Esophagus mucosa (tissue), 1 donor: ENCODE results near the gene MSMP. TPM values are rescaled to one million over a fixed set of nuclear protein-coding genes. Genes with fewer than 3 reads are reported as not detected.

ENCODE experiments used
- ATAC-seq: fragments of 200-7000 bp; cut with Tn5 transposase; one replicate; pipeline ENCODE4 v1.9.1; 2020
- total RNA-seq: library from RNA; stranded (reverse); gene quantifications from one replicate; pipeline ENCODE4 v1.2.4, GENCODE V29; 2023
- donor health status: DM: yes; HTN: yes; CAD: no.

The MSMP gene
- total RNA-seq, result not detected

DNA sequence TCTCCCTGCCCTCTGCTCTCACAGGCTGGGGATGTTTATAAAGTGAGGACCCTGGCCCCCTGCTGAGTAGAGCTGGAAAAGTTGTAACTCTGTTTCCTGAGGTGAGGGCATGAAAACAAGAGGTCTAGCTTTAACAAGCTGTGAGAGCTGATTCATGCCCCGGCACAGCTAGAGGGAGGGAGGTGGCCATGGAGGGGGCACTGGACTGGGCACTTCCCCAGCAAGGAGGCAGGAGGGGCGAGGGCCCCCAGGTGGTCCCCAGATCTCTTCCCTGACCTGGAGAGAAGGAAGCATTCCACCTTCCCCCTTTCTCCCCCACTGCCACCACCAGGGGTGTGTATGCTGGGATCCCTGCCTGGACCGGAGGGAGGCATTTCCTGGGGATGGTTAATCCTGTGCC is at the start of gene MSMP:
TSS of gene MSMP (minus strand) at position 13 of the 400 bp plus-strand sequence. CDS start 147 bp downstream, outside the sequence.
- no peak for ATAC-seq

GRCh38 chr9:35801328-35802128 is 47.5 kb upstream of the MSMP start:
- no peak for ATAC-seq

DNA sequence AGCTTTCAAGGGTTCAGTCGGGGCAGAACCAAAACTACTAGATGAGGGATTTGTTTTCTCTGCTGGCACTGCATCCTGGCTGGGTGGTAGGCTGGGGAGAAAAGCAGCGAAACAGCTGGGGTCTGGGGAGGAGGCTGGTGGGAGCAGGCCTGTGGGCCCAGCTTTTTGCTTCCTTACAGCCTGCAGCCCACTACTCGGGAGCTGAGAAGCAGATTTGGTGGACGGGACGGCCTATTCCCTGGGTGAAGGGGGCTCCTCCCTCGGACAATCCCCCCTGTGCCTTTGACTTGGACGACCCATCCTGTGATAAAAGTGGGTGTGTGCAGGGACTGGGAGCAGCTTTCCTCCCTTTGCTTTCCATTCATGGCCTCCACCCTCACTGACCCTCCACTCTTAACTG is 46.5 kb upstream of the MSMP start:
- no peak for ATAC-seq

DNA sequence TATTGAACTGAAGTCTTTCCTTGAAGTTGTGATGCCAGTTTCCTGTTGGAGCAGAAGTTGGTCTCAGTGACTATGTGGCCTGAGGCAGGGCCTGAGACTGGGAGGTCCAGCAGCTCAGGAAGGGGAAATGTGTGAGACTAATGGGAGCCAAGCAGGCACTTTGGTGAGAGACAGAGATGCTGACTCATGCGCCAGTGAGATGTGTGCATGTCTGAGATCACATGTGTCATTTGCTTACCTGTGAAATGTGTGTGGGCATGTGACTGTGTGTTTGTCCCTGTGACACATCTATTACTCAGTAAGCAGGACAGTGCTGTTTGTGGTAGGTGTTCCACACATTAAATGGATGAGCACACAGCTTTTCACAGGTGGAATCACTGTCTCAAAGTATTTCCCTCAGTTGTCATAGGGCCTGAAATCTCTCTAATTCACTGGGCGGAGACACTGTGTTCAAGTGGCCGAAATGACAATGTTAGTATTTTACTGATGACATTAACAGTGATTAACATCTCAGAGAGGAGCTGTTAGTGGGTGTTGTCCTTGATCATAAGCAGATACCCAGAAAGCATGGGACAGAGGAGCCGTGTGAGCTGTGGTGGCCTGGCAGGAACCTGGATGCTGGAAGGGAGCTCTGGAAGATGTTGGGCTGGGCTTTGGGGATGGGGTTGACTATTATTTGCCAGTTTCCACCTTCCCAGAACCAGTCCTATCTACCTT is 44.7 kb upstream of the MSMP start:
- peak; percentile 97 for ATAC-seq

GRCh38 chr9:35797311-35798109 is 43.4 kb upstream of the MSMP start:
- no peak for ATAC-seq

GRCh38 chr9:35795695-35796094 is 41.6 kb upstream of the MSMP start:
- ATAC-seq, result no peak

- no peak for ATAC-seq
These were observed 39.4 kb upstream of the MSMP start for GRCh38 chr9:35793461-35793860.

DNA sequence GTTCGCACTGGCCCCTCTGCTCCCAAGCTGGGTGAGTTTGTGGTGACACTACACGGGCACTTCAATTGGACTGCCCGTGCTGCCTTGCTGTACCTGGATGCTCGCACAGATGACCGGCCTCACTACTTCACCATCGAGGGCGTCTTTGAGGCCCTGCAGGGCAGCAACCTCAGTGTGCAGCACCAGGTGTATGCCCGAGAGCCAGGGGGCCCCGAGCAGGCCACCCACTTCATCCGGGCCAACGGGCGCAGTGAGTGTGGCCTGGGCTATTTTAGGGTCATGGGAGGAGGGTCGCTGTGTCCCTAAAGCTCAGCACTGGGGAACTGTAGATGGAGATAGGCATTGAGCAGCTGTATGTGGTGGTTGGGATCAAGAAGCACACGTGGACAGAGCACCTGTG is 38.8 kb upstream of the MSMP start:
- ATAC-seq, result no peak

DNA sequence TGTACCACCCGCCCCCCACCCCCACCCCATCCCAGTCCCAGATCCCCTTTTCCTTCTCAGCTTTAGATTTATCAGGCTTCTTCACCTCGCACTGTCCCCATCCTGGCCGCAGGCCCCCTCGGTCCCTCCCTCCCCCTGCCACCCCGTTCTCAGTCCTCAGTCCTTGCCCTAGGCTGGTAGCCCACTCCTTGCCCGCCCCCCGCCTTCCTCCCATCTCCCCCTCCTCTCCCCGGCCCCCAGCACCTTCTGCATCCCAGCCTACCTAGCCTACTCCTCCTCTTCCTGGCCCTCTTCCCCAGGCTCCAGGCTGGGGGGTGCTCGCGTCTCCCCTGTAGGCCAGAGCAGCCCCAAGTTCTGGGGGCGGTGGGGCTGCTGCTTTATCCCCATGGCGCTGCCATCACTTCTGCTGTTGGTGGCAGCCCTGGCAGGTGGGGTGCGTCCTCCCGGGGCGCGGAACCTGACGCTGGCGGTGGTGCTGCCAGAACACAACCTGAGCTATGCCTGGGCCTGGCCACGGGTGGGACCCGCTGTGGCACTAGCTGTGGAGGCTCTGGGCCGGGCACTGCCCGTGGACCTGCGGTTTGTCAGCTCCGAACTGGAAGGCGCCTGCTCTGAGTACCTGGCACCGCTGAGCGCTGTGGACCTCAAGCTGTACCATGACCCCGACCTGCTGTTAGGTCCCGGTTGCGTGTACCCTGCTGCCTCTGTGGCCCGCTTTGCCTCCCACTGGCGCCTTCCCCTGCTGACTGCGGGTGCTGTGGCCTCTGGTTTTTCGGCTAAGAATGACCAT is 38.1 kb upstream of the MSMP start:
- ATAC-seq, result no peak

GRCh38 chr9:35791297-35791921 is 37.3 kb upstream of the MSMP start, which contains the start of gene NPR2:
Gene NPR2, plus strand, starts transcription at chr9:35791591. Its CDS starts 818 bp downstream, at chr9:35792409.
- ATAC-seq, result no peak

DNA sequence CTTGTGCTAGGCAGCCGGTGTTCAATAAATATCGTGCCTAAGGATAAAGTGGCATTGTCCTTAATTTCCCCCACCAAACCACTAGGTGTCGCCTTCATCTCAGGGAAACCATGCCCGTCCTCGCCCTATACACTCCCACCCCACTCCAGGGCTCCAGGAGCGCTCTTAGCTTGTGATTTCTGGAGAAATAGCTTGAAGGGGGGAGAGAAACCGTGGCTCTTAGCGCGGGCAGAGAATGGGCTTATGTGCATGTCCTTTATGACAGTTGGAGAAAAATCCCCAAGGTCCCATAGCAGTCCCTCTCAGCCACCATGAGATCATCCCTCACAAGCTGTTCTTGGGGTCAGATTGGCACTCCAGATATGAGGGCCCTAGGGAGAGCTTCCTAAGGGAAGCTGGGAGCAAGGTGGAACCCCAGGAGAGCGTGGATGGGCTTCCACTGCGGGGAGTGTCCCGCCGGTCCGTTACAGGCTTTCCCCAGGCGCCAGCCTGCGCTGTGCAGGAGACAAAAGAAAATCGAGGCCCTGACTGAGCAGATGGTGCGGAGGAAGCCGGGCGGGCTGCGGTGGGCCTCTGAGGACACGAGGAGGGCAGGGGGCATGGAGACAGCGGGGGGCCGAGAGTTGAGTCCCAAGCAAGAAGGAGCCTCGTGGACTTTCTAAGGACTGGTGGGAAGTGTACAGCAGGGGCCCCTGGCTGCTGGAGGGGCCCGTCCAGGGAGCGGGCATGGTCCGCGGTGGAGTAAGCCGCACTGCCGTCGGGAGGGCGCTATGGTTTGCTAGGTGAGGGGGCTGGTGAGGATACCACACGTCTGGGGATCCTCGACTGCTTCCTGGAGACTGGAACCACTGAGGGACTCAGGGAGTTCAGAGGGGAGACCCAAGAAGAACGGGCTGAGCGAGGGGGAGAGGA is 36.6 kb upstream of the MSMP start:
- peak; percentile 81 for ATAC-seq

- ATAC-seq, result no peak
These were observed 35.9 kb upstream of the MSMP start for GRCh38 chr9:35790025-35790384.

- ATAC-seq, result no peak
These were observed 35.5 kb upstream of the MSMP start for GRCh38 chr9:35789541-35789940.

DNA sequence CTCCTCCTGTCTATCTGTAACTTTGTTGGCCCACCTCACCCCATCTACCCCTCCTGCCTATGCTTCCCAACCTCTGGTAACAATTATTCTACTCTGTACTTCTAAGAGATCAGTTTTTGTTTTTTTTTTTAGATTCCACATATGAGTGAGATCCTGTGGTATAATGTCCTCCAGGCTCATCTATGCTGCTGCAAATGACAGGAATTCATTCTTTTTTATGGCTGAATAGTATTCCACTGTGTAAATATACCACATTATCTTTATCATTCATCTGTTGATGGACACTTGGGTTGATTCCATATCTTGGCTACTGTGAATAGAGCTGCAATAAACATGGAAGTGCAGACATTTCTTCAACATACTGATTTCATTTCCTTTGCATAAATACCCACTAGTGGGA is 29.3 kb upstream of the MSMP start:
- ATAC-seq, result no peak

DNA sequence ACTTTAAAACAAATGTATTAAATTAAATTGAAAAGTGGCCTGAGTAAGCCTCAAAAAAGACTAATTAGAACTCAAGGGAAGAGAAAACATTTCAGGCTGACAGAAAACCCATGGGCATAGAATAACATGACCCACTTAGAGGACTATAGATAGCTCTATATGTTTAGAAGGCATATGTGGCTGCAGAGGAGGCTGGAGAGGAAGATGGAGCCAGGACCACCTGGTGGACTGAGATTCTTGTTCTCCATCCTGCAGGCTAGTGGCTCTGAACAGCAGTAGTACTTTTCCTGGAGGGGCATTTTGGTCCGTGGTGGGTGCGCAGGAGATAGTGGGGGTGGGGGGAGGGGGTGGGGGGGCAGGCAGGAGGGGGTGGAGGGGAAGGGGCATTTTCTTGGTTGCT is 27.0 kb upstream of the MSMP start:
- ATAC-seq, result no peak

GRCh38 chr9:35778496-35778895 is 24.4 kb upstream of the MSMP start:
- no peak for ATAC-seq

DNA sequence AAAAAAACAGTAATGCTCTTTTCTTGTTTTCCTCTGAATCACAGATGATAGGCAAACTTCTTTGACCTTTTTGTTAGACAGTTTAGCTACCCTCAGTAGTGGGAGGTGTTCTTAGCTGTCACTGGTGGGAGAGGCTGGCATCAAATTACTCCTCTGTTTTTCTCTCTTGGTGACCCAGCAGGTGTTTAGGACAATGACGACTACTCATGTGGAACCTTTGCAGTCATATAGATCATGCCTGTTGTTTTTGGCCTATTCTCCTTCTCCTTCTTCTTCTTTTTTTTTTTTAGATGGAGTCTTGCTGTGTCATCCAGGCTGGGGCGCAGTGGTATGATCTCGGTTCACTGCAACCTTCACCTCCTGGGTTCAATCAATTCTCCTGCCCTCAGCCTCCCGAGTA is 21.9 kb upstream of the MSMP start:
- ATAC-seq, result no peak

- ATAC-seq, result no peak
These were observed 21.0 kb upstream of the MSMP start for GRCh38 chr9:35774907-35775635.

- peak; percentile 95 for ATAC-seq
These were observed 17.9 kb upstream of the MSMP start for GRCh38 chr9:35771943-35772342.

DNA sequence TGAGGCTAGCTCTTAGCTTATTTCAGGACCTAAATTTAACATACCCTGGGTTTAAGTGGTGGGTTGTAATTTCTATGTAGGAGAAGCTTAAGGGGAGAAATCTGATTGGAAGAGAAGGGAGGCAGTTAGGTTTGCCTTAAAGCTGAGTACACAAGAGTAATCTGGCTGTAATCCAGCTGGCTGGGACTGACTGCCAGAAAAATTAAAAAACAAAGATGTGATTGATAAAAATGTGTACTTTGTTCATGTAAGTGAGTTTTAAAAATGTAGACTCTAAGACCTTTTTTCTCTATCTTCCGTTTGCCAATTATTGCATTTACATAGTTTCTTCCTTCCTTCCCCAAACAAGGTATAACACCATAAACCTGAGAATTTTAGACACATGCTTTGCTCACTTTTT is 17.5 kb upstream of the MSMP start:
- no peak for ATAC-seq
